Measurements from ENCODE around the gene FIP1L1.

DNA sequence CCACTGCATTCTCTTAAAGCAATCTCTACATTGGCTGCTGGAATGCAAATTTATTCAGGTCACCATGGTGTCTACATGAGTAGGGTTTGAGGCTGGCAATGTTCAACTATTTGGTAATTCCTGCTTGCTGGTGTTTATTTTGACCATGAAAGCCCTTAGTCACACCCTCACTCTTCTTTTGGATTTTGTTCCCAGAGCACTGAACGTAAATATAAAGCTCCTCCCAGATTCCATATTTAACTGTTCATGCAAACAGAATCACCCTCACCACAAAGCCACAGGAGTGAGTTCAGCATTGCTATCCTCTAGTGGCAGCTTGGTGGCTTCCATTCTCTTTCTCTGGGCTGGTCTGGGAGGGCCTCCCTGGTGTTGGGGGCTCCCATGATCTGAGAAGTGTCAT lies 131.0 kb downstream of the FIP1L1 start:
- TF ChIP-seq, protein P1, sequence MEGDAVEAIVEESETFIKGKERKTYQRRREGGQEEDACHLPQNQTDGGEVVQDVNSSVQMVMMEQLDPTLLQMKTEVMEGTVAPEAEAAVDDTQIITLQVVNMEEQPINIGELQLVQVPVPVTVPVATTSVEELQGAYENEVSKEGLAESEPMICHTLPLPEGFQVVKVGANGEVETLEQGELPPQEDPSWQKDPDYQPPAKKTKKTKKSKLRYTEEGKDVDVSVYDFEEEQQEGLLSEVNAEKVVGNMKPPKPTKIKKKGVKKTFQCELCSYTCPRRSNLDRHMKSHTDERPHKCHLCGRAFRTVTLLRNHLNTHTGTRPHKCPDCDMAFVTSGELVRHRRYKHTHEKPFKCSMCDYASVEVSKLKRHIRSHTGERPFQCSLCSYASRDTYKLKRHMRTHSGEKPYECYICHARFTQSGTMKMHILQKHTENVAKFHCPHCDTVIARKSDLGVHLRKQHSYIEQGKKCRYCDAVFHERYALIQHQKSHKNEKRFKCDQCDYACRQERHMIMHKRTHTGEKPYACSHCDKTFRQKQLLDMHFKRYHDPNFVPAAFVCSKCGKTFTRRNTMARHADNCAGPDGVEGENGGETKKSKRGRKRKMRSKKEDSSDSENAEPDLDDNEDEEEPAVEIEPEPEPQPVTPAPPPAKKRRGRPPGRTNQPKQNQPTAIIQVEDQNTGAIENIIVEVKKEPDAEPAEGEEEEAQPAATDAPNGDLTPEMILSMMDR (IDR thresholded peaks at IDR 0.05): no peak
- TF ChIP-seq ELF4 (CRISPR knock-in tag; IDR thresholded peaks at IDR 0.05; ENCODE audit: low read depth) (no peak), NFYB (CRISPR knock-in tag; conservative IDR thresholded peaks at IDR 0.05; ENCODE audit: low read depth) (no peak), ZBTB21 (CRISPR knock-in tag; IDR thresholded peaks at IDR 0.05; ENCODE audit: borderline replicate concordance) (no peak), IRF2 (CRISPR knock-in tag; IDR thresholded peaks at IDR 0.05; ENCODE audit: borderline replicate concordance, low read depth) (no peak), ZNF138 (CRISPR knock-in tag; conservative IDR thresholded peaks at IDR 0.05) (no peak)
- TF ChIP-seq, protein P2, sequence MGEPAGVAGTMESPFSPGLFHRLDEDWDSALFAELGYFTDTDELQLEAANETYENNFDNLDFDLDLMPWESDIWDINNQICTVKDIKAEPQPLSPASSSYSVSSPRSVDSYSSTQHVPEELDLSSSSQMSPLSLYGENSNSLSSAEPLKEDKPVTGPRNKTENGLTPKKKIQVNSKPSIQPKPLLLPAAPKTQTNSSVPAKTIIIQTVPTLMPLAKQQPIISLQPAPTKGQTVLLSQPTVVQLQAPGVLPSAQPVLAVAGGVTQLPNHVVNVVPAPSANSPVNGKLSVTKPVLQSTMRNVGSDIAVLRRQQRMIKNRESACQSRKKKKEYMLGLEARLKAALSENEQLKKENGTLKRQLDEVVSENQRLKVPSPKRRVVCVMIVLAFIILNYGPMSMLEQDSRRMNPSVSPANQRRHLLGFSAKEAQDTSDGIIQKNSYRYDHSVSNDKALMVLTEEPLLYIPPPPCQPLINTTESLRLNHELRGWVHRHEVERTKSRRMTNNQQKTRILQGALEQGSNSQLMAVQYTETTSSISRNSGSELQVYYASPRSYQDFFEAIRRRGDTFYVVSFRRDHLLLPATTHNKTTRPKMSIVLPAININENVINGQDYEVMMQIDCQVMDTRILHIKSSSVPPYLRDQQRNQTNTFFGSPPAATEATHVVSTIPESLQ (CRISPR knock-in tag; IDR thresholded peaks at IDR 0.05): no peak
- TF ChIP-seq, protein P3, sequence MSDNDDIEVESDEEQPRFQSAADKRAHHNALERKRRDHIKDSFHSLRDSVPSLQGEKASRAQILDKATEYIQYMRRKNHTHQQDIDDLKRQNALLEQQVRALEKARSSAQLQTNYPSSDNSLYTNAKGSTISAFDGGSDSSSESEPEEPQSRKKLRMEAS (CRISPR knock-in tag; IDR thresholded peaks at IDR 0.05): no peak
- TF ChIP-seq, protein P4, sequence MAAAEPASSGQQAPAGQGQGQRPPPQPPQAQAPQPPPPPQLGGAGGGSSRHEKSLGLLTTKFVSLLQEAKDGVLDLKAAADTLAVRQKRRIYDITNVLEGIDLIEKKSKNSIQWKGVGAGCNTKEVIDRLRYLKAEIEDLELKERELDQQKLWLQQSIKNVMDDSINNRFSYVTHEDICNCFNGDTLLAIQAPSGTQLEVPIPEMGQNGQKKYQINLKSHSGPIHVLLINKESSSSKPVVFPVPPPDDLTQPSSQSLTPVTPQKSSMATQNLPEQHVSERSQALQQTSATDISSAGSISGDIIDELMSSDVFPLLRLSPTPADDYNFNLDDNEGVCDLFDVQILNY (CRISPR knock-in tag; IDR thresholded peaks at IDR 0.05): no peak
- TF ChIP-seq, protein P5, sequence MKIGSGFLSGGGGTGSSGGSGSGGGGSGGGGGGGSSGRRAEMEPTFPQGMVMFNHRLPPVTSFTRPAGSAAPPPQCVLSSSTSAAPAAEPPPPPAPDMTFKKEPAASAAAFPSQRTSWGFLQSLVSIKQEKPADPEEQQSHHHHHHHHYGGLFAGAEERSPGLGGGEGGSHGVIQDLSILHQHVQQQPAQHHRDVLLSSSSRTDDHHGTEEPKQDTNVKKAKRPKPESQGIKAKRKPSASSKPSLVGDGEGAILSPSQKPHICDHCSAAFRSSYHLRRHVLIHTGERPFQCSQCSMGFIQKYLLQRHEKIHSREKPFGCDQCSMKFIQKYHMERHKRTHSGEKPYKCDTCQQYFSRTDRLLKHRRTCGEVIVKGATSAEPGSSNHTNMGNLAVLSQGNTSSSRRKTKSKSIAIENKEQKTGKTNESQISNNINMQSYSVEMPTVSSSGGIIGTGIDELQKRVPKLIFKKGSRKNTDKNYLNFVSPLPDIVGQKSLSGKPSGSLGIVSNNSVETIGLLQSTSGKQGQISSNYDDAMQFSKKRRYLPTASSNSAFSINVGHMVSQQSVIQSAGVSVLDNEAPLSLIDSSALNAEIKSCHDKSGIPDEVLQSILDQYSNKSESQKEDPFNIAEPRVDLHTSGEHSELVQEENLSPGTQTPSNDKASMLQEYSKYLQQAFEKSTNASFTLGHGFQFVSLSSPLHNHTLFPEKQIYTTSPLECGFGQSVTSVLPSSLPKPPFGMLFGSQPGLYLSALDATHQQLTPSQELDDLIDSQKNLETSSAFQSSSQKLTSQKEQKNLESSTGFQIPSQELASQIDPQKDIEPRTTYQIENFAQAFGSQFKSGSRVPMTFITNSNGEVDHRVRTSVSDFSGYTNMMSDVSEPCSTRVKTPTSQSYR (CRISPR knock-in tag; IDR thresholded peaks at IDR 0.05): no peak

All from WTC11 (cell line).